IMR-90 (cell line): ENCODE results near the gene SLC25A19. TPM values are rescaled to one million over a fixed set of nuclear protein-coding genes. Genes with fewer than 3 reads are reported as not detected.

ENCODE experiments used
- ATAC-seq: fragments of 200-7000 bp; cut with Tn5 transposase; 2 replicates; pipeline ENCODE4 v1.9.1; 2020; ENCODE audit warnings: low read depth, mild to moderate bottlenecking, moderate library complexity
- BruUV-seq: library from RNA; stranded (reverse); fragments of 400-500 nt; replicated peaks from 2 replicates; lab custom pipeline; 2021; lab: Mats Ljungman, UMichigan
- CTCF ChIA-PET: fragments of 300-600 bp; formaldehyde crosslinking; extraction: SDS; loops from one replicate; lab custom pipeline; 2021; ENCODE audit warnings: antibody characterized with exemption; lab: Yijun Ruan, JAX
- POLR2A ChIA-PET: fragments of 300-600 bp; sonication (Branson Sonifier 250); formaldehyde crosslinking; loops from one replicate; lab custom pipeline; 2022; ENCODE audit warnings: antibody characterized with exemption; ENCODE audit not compliant: unreplicated experiment; lab: Charles Lee
- DNase-seq: peaks from one replicate; pipeline ENCODE4 v3.0.0; 2013
- H2AFZ ChIP-seq: replicated peaks from 2 replicates; pipeline ENCODE3; 2013; ENCODE audit warnings: low read length, mild to moderate bottlenecking; ENCODE audit not compliant: poor library complexity
- H2AK5ac ChIP-seq: 2 replicates; pipeline ENCODE4 v1.6.1; 2013; ENCODE audit warnings: low read depth, low read length, inconsistent platforms
- H2AK9ac ChIP-seq: replicated peaks from 2 replicates; pipeline ENCODE3; 2013; ENCODE audit warnings: mild to moderate bottlenecking, low read depth, low read length, moderate library complexity; ENCODE audit not compliant: poor library complexity
- H2BK120ac ChIP-seq: 2 replicates; pipeline ENCODE4 v1.6.1; 2013; ENCODE audit warnings: low read depth, low read length, inconsistent platforms
- H2BK15ac ChIP-seq: 3 replicates; pipeline ENCODE4 v1.6.1; 2013; ENCODE audit warnings: low read depth, low read length, inconsistent platforms
- H2BK20ac ChIP-seq: 2 replicates; pipeline ENCODE4 v1.6.1; 2013; ENCODE audit warnings: low read depth, mild to moderate bottlenecking, inconsistent platforms, low read length, moderate library complexity
- H2BK5ac ChIP-seq: 2 replicates; pipeline ENCODE4 v1.6.1; 2013; ENCODE audit warnings: mild to moderate bottlenecking, low read depth, low read length, inconsistent platforms; ENCODE audit not compliant: poor library complexity, severe bottlenecking
- H3K14ac ChIP-seq: replicated peaks from 2 replicates; pipeline ENCODE4 v1.6.1; 2013; ENCODE audit warnings: low read depth, low read length, inconsistent platforms
- H3K18ac ChIP-seq: 2 replicates; pipeline ENCODE4 v1.6.1; 2013; ENCODE audit warnings: low read depth, low read length, control low read depth
- H3K23ac ChIP-seq: 2 replicates; pipeline ENCODE4 v1.6.1; 2013; ENCODE audit warnings: low read depth, low read length, inconsistent platforms
- H3K27ac ChIP-seq: 2 replicates; pipeline ENCODE4 v1.5.1; 2013; ENCODE audit warnings: mild to moderate bottlenecking, control low read depth, low read length; ENCODE audit not compliant: insufficient read depth
- H3K27me3 ChIP-seq: 2 replicates; pipeline ENCODE4 v1.6.1; 2013; ENCODE audit warnings: low read length; ENCODE audit not compliant: control insufficient read depth, insufficient read depth
- H3K36me3 ChIP-seq: 2 replicates; pipeline ENCODE4 v1.6.1; 2013; ENCODE audit warnings: low read length, mixed read lengths; ENCODE audit not compliant: control insufficient read depth, insufficient read depth
- H3K4ac ChIP-seq: 2 replicates; pipeline ENCODE4 v1.6.1; 2013; ENCODE audit warnings: low read depth, low read length, inconsistent platforms
- H3K4me1 ChIP-seq: 2 replicates; pipeline ENCODE4 v1.6.1; 2013; ENCODE audit warnings: low read length, mixed read lengths; ENCODE audit not compliant: control insufficient read depth, insufficient read depth
- H3K4me2 ChIP-seq: 2 replicates; pipeline ENCODE4 v1.6.1; 2013; ENCODE audit warnings: low read depth, mild to moderate bottlenecking, control low read depth, low read length, moderate library complexity
- H3K4me3 ChIP-seq: 2 replicates; pipeline ENCODE4 v1.5.1; 2013; ENCODE audit warnings: low read depth, mild to moderate bottlenecking, control low read depth, low read length, moderate library complexity; ENCODE audit not compliant: insufficient read depth
- H3K56ac ChIP-seq: 2 replicates; pipeline ENCODE4 v1.6.1; 2013; ENCODE audit warnings: low read length, inconsistent platforms; ENCODE audit not compliant: insufficient read depth; ENCODE audit errors: extremely low read depth
- H3K79me1 ChIP-seq, 2 experiments: 2 replicates each; pipeline ENCODE4 v1.6.1; 2013; ENCODE audit warnings: low read length in 2 of 2, inconsistent platforms in 1 of 2, low read depth in 1 of 2
- H3K9ac ChIP-seq: 2 replicates; pipeline ENCODE4 v1.6.1; 2013; ENCODE audit warnings: low read depth, low read length, control low read depth
- H3K9me1 ChIP-seq: 2 replicates; pipeline ENCODE4 v1.6.1; 2013; ENCODE audit warnings: low read length, inconsistent platforms; ENCODE audit not compliant: insufficient read depth
- H3K9me3 ChIP-seq: 2 replicates; pipeline ENCODE4 v1.6.1; 2013; ENCODE audit warnings: low read length; ENCODE audit not compliant: control insufficient read depth, insufficient read depth
- H4K20me1 ChIP-seq: 2 replicates; pipeline ENCODE4 v1.6.1; 2013; ENCODE audit warnings: low read length, inconsistent platforms; ENCODE audit not compliant: insufficient read depth
- H4K5ac ChIP-seq: 2 replicates; pipeline ENCODE4 v1.6.1; 2013; ENCODE audit warnings: mild to moderate bottlenecking, low read depth, low read length, control low read depth
- H4K8ac ChIP-seq, 2 experiments: 2 replicates each; pipeline ENCODE4 v1.6.1; 2013; ENCODE audit warnings: low read depth in 2 of 2, low read length in 2 of 2, control low read depth in 1 of 2, inconsistent platforms in 1 of 2
- H4K91ac ChIP-seq: 2 replicates; pipeline ENCODE4 v1.6.1; 2013; ENCODE audit warnings: low read depth, low read length, inconsistent platforms; ENCODE audit not compliant: insufficient read depth
- BHLHE40 ChIP-seq: fragments of 150-350 bp; IDR thresholded peaks from 2 replicates; pipeline ENCODE4 v1.6.1; 2016; ENCODE audit warnings: mild to moderate bottlenecking, low read depth, low read length
- CEBPB ChIP-seq: IDR thresholded peaks from 2 replicates; pipeline ENCODE4 v1.6.1; 2012; ENCODE audit warnings: low read depth, low read length, improper control_type of control experiment
- CHD1 ChIP-seq: IDR thresholded peaks from 2 replicates; pipeline ENCODE4 v1.6.1; 2012; ENCODE audit warnings: low read depth, low read length, improper control_type of control experiment
- FOS ChIP-seq: fragments of 150-350 bp; IDR thresholded peaks from 2 replicates; pipeline ENCODE4 v1.6.1; 2016; ENCODE audit warnings: low read depth, low read length
- MAFK ChIP-seq: IDR thresholded peaks from 2 replicates; pipeline ENCODE4 v1.6.1; 2012; ENCODE audit warnings: low read depth, low read length, improper control_type of control experiment
- MAZ ChIP-seq: IDR thresholded peaks from 2 replicates; pipeline ENCODE4 v1.6.1; 2012; ENCODE audit warnings: low read depth, mild to moderate bottlenecking, low read length, improper control_type of control experiment, moderate library complexity, borderline replicate concordance
- MXI1 ChIP-seq: IDR thresholded peaks from 2 replicates; pipeline ENCODE4 v1.6.1; 2012; ENCODE audit warnings: low read depth, mild to moderate bottlenecking, low read length, moderate library complexity, borderline replicate concordance
- NFE2L2 ChIP-seq: fragments of 150-350 bp; IDR thresholded peaks from 2 replicates; pipeline ENCODE4 v1.6.1; 2016; ENCODE audit warnings: low read depth, mild to moderate bottlenecking, low read length
- POLR2A ChIP-seq: IDR thresholded peaks from 2 replicates; pipeline ENCODE4 v1.6.1; 2012; ENCODE audit warnings: mild to moderate bottlenecking, low read depth, low read length
- RAD21 ChIP-seq: IDR thresholded peaks from 2 replicates; pipeline ENCODE4 v1.6.1; 2012; ENCODE audit warnings: low read length, improper control_type of control experiment
- RCOR1 ChIP-seq: IDR thresholded peaks from 2 replicates; pipeline ENCODE4 v1.6.1; 2012; ENCODE audit warnings: mild to moderate bottlenecking, low read length, improper control_type of control experiment; ENCODE audit not compliant: insufficient replicate concordance
- RFX5 ChIP-seq: IDR thresholded peaks from 2 replicates; pipeline ENCODE4 v1.8.0; 2012; ENCODE audit warnings: low read depth, mild to moderate bottlenecking, low read length, moderate library complexity
- SMC3 ChIP-seq: fragments of 150-350 bp; IDR thresholded peaks from 2 replicates; pipeline ENCODE4 v1.6.1; 2016; ENCODE audit warnings: low read depth, mild to moderate bottlenecking, antibody characterized with exemption, low read length, moderate library complexity
- WGBS, 2 experiments: methylation state at CpG; one replicate each; pipeline versions ENCODE4 v1.1.5 to v1.1.7; 2013; ENCODE audit warnings: missing lambda C conversion rate in 2 of 2; ENCODE audit not compliant: insufficient read length in 1 of 2; ENCODE audit errors: extremely low coverage in 2 of 2; 5-methylcytosine and 5-hydroxymethylcytosine counted together
- dilution Hi-C: fragments of 300-500 bp; cut with HindIII; formaldehyde crosslinking; loops from one replicate; pipeline ENCODE4 v1.14.3; 2018; ENCODE audit warnings: low sequenced_read_pairs; ENCODE audit not compliant: unreplicated experiment
- in situ Hi-C: fragments of 300-500 bp; cut with MboI; formaldehyde crosslinking; loops from 3 replicates; pipeline ENCODE4 v1.14.3; 2019; ENCODE audit warnings: low sequenced_read_pairs, inconsistent platforms, mixed read lengths
- intact Hi-C: fragments of 100-400 bp; cut with micrococcal nuclease; formaldehyde crosslinking; loops from 2 replicates; pipeline ENCODE4 v1.10.0; 2022
- polyA plus RNA-seq, 3 experiments: library from polyadenylated mRNA; depleted of rRNA; stranded (reverse); fragments of >200 nt; gene quantifications; 2 replicates each; pipeline ENCODE4 v1.2.3, GENCODE V29; 2012; ENCODE audit warnings: low replicate concordance in 1 of 3
- total RNA-seq: library from RNA; depleted of rRNA; stranded (reverse); fragments of >200 nt; gene quantifications from 2 replicates; pipeline ENCODE4 v1.2.3, GENCODE V29; 2012
- TF ChIP-seq, protein P1 (sequence below): fragments of 150-350 bp; IDR thresholded peaks from 2 replicates; pipeline ENCODE4 v1.6.1; 2017; ENCODE audit warnings: mild to moderate bottlenecking, antibody characterized with exemption, low read length, low read depth
- TF ChIP-seq, protein P2 (sequence below): conservative IDR thresholded peaks from 2 replicates; pipeline ENCODE4 v1.5.1; 2012; ENCODE audit warnings: mild to moderate bottlenecking, low read depth, low read length, improper control_type of control experiment
- TF ChIP-seq, protein P3 (sequence below): fragments of 150-350 bp; IDR thresholded peaks from 2 replicates; pipeline ENCODE4 v1.6.1; 2016; ENCODE audit warnings: low read depth, mild to moderate bottlenecking, low read length, moderate library complexity, borderline replicate concordance

Gene SLC25A19
- total and polyA plus RNA-seq, 2 of the 4 experiments (the other 2 are of a cell fraction), result 9.1 to 9.2 TPM

DNA sequence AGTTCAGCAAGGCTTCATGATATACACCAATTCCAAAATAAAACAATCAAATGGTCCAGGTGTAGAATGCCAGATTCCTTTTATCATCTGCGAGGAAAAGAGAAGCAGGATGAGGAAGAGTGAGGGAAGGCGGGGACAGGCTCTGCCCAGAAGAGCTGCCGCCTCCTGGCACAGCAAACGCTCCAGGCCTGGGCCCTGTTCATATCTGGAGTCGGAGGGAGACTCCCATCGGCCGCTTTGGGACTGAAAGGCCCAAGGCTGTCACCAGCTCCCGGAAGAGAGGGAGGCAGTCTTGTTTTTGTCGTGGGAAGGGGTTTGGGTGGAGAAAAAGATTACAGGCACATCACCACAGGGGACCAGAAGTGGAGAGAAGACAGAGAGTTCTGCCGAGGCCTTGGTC is 29.0 kb upstream of the SLC25A19 start:
- no peak overlapping the region for H2BK20ac ChIP-seq
- no peak overlapping the region for H3K18ac ChIP-seq
- no peak overlapping the region for H2AFZ ChIP-seq
- no peaks in the 10 kb centered on the region for H3K9me3 ChIP-seq
- H3K4me1 ChIP-seq, result peaks cover 9% of the 10 kb centered on the region; the same call in 1 of the 2 replicates
- no peak overlapping the region for H3K56ac ChIP-seq
- WGBS, 2 experiments, result 69% methylated on average over 3 of the region's 10 CpGs; no CpG with 5 or more reads in 1 of the 2 experiments
- H3K9ac ChIP-seq, result no peak overlapping the region
- DNase-seq (no peak), ATAC-seq (no peak)
- no peak overlapping the region for H4K91ac ChIP-seq
- CTCF ChIA-PET, result interaction anchor here (1.2 kb wide), 1 partner anchor 12 kb away, joined by 3 read pairs; no protein-coding TSS in a partner anchor
- H4K5ac ChIP-seq, result no peak overlapping the region
- intact Hi-C loops (no loop called here), in situ Hi-C loops (no loop called here), dilution Hi-C loops (no loop called here)
- H2BK120ac ChIP-seq, result no peak overlapping the region
- H2AK5ac ChIP-seq, result no peak overlapping the region
- no peak overlapping the region for H3K27ac ChIP-seq
- no peak overlapping the region for H2AK9ac ChIP-seq
- H3K4me2 ChIP-seq, result no peak overlapping the region
- peaks cover 31% of the 10 kb centered on the region for H3K36me3 ChIP-seq
- peaks cover 3 to 35% of the 10 kb centered on the region in 2 experiments; a peak in 3 of 4 replicates for H3K79me1 ChIP-seq
- no TSS peak for BruUV-seq
- no peak overlapping the region for H4K8ac ChIP-seq
- H3K23ac ChIP-seq, result no peak overlapping the region
- TF ChIP-seq RCOR1 (no peak), MXI1 (no peak), MAZ (no peak), CHD1 (no peak), SMC3 (no peak), POLR2A (no peak), NFE2L2 (no peak), FOS (no peak), BHLHE40 (no peak), CEBPB (no peak), MAFK (no peak), RFX5 (no peak), RAD21 (no peak)
- TF ChIP-seq, protein P1, sequence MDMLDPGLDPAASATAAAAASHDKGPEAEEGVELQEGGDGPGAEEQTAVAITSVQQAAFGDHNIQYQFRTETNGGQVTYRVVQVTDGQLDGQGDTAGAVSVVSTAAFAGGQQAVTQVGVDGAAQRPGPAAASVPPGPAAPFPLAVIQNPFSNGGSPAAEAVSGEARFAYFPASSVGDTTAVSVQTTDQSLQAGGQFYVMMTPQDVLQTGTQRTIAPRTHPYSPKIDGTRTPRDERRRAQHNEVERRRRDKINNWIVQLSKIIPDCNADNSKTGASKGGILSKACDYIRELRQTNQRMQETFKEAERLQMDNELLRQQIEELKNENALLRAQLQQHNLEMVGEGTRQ, result no peak
- TF ChIP-seq, protein P2, sequence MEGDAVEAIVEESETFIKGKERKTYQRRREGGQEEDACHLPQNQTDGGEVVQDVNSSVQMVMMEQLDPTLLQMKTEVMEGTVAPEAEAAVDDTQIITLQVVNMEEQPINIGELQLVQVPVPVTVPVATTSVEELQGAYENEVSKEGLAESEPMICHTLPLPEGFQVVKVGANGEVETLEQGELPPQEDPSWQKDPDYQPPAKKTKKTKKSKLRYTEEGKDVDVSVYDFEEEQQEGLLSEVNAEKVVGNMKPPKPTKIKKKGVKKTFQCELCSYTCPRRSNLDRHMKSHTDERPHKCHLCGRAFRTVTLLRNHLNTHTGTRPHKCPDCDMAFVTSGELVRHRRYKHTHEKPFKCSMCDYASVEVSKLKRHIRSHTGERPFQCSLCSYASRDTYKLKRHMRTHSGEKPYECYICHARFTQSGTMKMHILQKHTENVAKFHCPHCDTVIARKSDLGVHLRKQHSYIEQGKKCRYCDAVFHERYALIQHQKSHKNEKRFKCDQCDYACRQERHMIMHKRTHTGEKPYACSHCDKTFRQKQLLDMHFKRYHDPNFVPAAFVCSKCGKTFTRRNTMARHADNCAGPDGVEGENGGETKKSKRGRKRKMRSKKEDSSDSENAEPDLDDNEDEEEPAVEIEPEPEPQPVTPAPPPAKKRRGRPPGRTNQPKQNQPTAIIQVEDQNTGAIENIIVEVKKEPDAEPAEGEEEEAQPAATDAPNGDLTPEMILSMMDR, result no peak
- TF ChIP-seq, protein P3, sequence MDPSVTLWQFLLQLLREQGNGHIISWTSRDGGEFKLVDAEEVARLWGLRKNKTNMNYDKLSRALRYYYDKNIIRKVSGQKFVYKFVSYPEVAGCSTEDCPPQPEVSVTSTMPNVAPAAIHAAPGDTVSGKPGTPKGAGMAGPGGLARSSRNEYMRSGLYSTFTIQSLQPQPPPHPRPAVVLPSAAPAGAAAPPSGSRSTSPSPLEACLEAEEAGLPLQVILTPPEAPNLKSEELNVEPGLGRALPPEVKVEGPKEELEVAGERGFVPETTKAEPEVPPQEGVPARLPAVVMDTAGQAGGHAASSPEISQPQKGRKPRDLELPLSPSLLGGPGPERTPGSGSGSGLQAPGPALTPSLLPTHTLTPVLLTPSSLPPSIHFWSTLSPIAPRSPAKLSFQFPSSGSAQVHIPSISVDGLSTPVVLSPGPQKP, result no peak
- H4K20me1 ChIP-seq, result peaks cover 11% of the 10 kb centered on the region; the same call in 1 of the 2 replicates
- no peak overlapping the region for H3K4me3 ChIP-seq
- POLR2A ChIA-PET, result no interaction called here
- H3K9me1 ChIP-seq, result peaks cover 12% of the 10 kb centered on the region
- H3K4ac ChIP-seq, result no peak overlapping the region
- no peaks in the 10 kb centered on the region for H3K27me3 ChIP-seq
- H2BK15ac ChIP-seq, result no peak overlapping the region
- no peak overlapping the region for H2BK5ac ChIP-seq
- H3K14ac ChIP-seq, result no peak overlapping the region
